Mesenchymal stem cell (in vitro differentiated cells and primary cell): ENCODE results near the gene GRIK4.

Source experiments
- DNase-seq: peaks from one replicate; pipeline ENCODE4 v3.0.0-alpha.2; 2013
- H2AFZ ChIP-seq: one replicate; pipeline ENCODE4 v1.6.1; 2013; ENCODE audit warnings: low read depth, mild to moderate bottlenecking, control low read depth, inconsistent platforms, low read length, moderate library complexity
- H2AK5ac ChIP-seq: 2 replicates; pipeline ENCODE4 v1.6.1; 2013; ENCODE audit warnings: low read length, moderate library complexity, mild to moderate bottlenecking, inconsistent platforms; ENCODE audit not compliant: severe bottlenecking
- H2BK120ac ChIP-seq: one replicate; pipeline ENCODE4 v1.6.1; 2013; ENCODE audit warnings: low read depth, mild to moderate bottlenecking, inconsistent platforms, low read length, moderate library complexity
- H2BK12ac ChIP-seq, 2 experiments: one replicate each; pipeline ENCODE4 v1.6.1; 2013; ENCODE audit warnings: inconsistent platforms in 2 of 2, low read length in 2 of 2, mild to moderate bottlenecking in 2 of 2, moderate library complexity in 2 of 2, control low read depth in 1 of 2
- H2BK15ac ChIP-seq: one replicate; pipeline ENCODE4 v1.6.1; 2013; ENCODE audit warnings: mild to moderate bottlenecking, low read depth, inconsistent platforms; ENCODE audit not compliant: poor library complexity, severe bottlenecking
- H2BK5ac ChIP-seq: 2 replicates; pipeline ENCODE4 v1.6.1; 2013; ENCODE audit warnings: low read depth, mild to moderate bottlenecking, low read length, control low read depth, inconsistent platforms; ENCODE audit not compliant: poor library complexity, severe bottlenecking
- H3K14ac ChIP-seq, 2 experiments: one replicate each; pipeline ENCODE4 v1.6.1; 2013; ENCODE audit warnings: inconsistent platforms in 2 of 2, low read length in 2 of 2, control low read depth in 1 of 2, mild to moderate bottlenecking in 1 of 2, moderate library complexity in 1 of 2
- H3K18ac ChIP-seq, 2 experiments: one replicate each; pipeline ENCODE4 v1.6.1; 2013; ENCODE audit warnings: inconsistent platforms in 2 of 2, low read length in 2 of 2, control low read depth in 1 of 2, low read depth in 1 of 2, mild to moderate bottlenecking in 1 of 2
- H3K23ac ChIP-seq, 2 experiments: one replicate each; pipeline ENCODE4 v1.6.1; 2013; ENCODE audit warnings: inconsistent platforms in 2 of 2, low read length in 2 of 2, mild to moderate bottlenecking in 2 of 2, moderate library complexity in 2 of 2, control low read depth in 1 of 2
- H3K27ac ChIP-seq: 2 replicates; pipeline ENCODE4 v1.5.1; 2013; ENCODE audit warnings: mild to moderate bottlenecking, moderate library complexity, low read length, control low read depth, inconsistent platforms; ENCODE audit not compliant: poor library complexity, severe bottlenecking
- H3K27me3 ChIP-seq, 2 experiments: 2 replicates each; pipeline versions ENCODE4 v1.6.1 to v1.7.0; 2013; ENCODE audit warnings: low read length in 2 of 2, mild to moderate bottlenecking in 2 of 2, moderate library complexity in 2 of 2, control low read depth in 1 of 2, inconsistent platforms in 1 of 2; ENCODE audit not compliant: control insufficient read depth in 1 of 2, insufficient read depth in 1 of 2
- H3K36me3 ChIP-seq, 2 experiments: 2 replicates each; pipeline versions ENCODE4 v1.6.1 to v1.7.0; 2013; ENCODE audit warnings: low read length in 2 of 2, control low read depth in 1 of 2, inconsistent platforms in 1 of 2, low read depth in 1 of 2, mild to moderate bottlenecking in 1 of 2; ENCODE audit not compliant: insufficient read depth in 2 of 2, control insufficient read depth in 1 of 2
- H3K4ac ChIP-seq, 2 experiments: one replicate each; pipeline ENCODE4 v1.6.1; 2013; ENCODE audit warnings: inconsistent platforms in 2 of 2, low read length in 2 of 2, mild to moderate bottlenecking in 2 of 2, moderate library complexity in 2 of 2, control low read depth in 1 of 2, low read depth in 1 of 2
- H3K4me1 ChIP-seq: 2 replicates; pipeline ENCODE4 v1.6.1; 2013; ENCODE audit warnings: low read depth, low read length, control low read depth; ENCODE audit not compliant: control insufficient read depth, insufficient read depth
- H3K4me2 ChIP-seq: 2 replicates; pipeline ENCODE4 v1.6.1; 2013; ENCODE audit warnings: low read length, mild to moderate bottlenecking, inconsistent platforms; ENCODE audit not compliant: poor library complexity, severe bottlenecking
- H3K4me3 ChIP-seq, 2 experiments: 2 replicates each; pipeline versions ENCODE4 v1.5.1 to v1.7.0; 2013; ENCODE audit warnings: low read length in 2 of 2, mild to moderate bottlenecking in 2 of 2, control low read depth in 1 of 2, low read depth in 1 of 2; ENCODE audit not compliant: insufficient read depth in 1 of 2
- H3K79me1 ChIP-seq: replicated peaks from 2 replicates; pipeline ENCODE4 v1.6.1; 2013; ENCODE audit warnings: mild to moderate bottlenecking, control low read depth, low read length, inconsistent platforms; ENCODE audit not compliant: poor library complexity, severe bottlenecking
- H3K9ac ChIP-seq: 2 replicates; pipeline ENCODE4 v1.7.0; 2013; ENCODE audit warnings: mild to moderate bottlenecking, low read length, moderate library complexity
- H3K9me3 ChIP-seq: 2 replicates; pipeline ENCODE4 v1.7.0; 2013; ENCODE audit warnings: mild to moderate bottlenecking, low read length; ENCODE audit not compliant: control insufficient read depth
- H4K8ac ChIP-seq: one replicate; pipeline ENCODE4 v1.6.1; 2013; ENCODE audit warnings: inconsistent platforms, mild to moderate bottlenecking, low read length, moderate library complexity
- H4K91ac ChIP-seq: one replicate; pipeline ENCODE4 v1.6.1; 2013; ENCODE audit warnings: mild to moderate bottlenecking, low read length, inconsistent platforms
- WGBS: methylation state at CpG from one replicate; pipeline ENCODE4 v1.1.7; 2013; ENCODE audit warnings: mixed read lengths; 5-methylcytosine and 5-hydroxymethylcytosine counted together

GRIK4 gene

GRCh38 chr11:120610111-120610510 is 98.6 kb downstream of the GRIK4 start:
- Histone ChIP-seq H2BK15ac (no peak overlapping the region), H3K9ac (no peak overlapping the region), H3K4me2 (no peak overlapping the region), H3K4me1 (peaks cover 6% of the 10 kb centered on the region), H3K27me3 (peaks cover 15 to 18% of the 10 kb centered on the region in 2 experiments), H2AK5ac (no peak overlapping the region), H3K36me3 (no peaks in the 10 kb centered on the region), H4K8ac (no peak overlapping the region), H3K23ac (no peak overlapping the region), H2BK120ac (no peak overlapping the region), H3K4me3 (no peak overlapping the region), H3K14ac (no peak overlapping the region), H3K79me1 (no peaks in the 10 kb centered on the region), H2BK12ac (no peak overlapping the region), H3K27ac (no peak overlapping the region), H4K91ac (no peak overlapping the region), H2BK5ac (no peak overlapping the region), H3K4ac (no peak overlapping the region), H2AFZ (no peak overlapping the region), H3K9me3 (no peaks in the 10 kb centered on the region), H3K18ac (no peak overlapping the region)
- WGBS: 79% methylated on average over 7 of the region's 8 CpGs
- no peak for DNase-seq

DNA sequence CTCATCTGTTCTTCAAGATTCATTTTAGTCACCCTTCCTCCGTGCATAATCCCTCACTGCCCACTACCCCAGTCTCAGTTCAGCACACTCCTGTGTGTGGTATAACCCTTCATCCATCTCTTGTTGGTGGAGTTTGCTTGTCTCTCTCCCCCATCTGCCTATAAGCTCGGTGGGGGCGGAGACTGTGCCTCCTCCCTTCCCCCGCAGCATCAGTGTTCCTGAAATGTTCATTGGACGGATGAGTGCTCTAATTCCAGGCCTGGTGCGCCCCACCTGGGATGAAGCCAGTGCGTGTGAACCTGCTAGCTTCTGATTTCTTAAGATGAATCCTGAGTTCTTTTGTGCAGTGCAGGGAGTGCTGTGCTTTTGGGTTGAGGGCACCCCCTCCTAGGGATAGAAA is 100.0 kb downstream of the GRIK4 start:
- Histone ChIP-seq H3K4ac (no peak overlapping the region), H3K36me3 (no peaks in the 10 kb centered on the region), H2BK15ac (no peak overlapping the region), H3K4me1 (peaks cover 6% of the 10 kb centered on the region), H3K9me3 (no peaks in the 10 kb centered on the region), H4K8ac (no peak overlapping the region), H4K91ac (no peak overlapping the region), H2AFZ (no peak overlapping the region), H2BK12ac (no peak overlapping the region), H2BK120ac (no peak overlapping the region), H3K27me3 (peaks cover 7 to 19% of the 10 kb centered on the region in 2 experiments), H3K79me1 (no peaks in the 10 kb centered on the region), H3K4me2 (no peak overlapping the region), H3K23ac (no peak overlapping the region), H3K18ac (no peak overlapping the region), H3K14ac (no peak overlapping the region), H2BK5ac (no peak overlapping the region), H2AK5ac (no peak overlapping the region), H3K27ac (no peak overlapping the region), H3K4me3 (no peak overlapping the region), H3K9ac (no peak overlapping the region)
- 82% methylated on average over 7 of the region's 7 CpGs for WGBS
- no peak for DNase-seq

- H3K9me3 ChIP-seq: peaks cover 4% of the 10 kb centered on the region
- H2BK120ac ChIP-seq: no peak overlapping the region
- H3K27ac ChIP-seq: no peak overlapping the region
- H3K36me3 ChIP-seq: no peaks in the 10 kb centered on the region
- H3K9ac ChIP-seq: peak overlapping the region; percentile 8
- 57% methylated on average over 8 of the region's 8 CpGs for WGBS
- peaks cover 6% of the 10 kb centered on the region for H3K4me1 ChIP-seq
- H3K4me2 ChIP-seq: no peak overlapping the region
- peak overlapping the region in 1 of 2 experiments; percentile 61 for H3K14ac ChIP-seq
- H3K79me1 ChIP-seq: no peaks in the 10 kb centered on the region
- H4K91ac ChIP-seq: no peak overlapping the region
- peak overlapping the region in 1 of 2 experiments; percentile 53 for H3K18ac ChIP-seq
- H3K4me3 ChIP-seq: no peak overlapping the region
- H3K27me3 ChIP-seq: peaks cover under 1 to 12% of the 10 kb centered on the region in 2 experiments
- peak overlapping the region in 1 of 2 experiments; percentile 66 for H2BK12ac ChIP-seq
- H2BK15ac ChIP-seq: no peak overlapping the region
- no peak overlapping the region for H3K4ac ChIP-seq
- H3K23ac ChIP-seq: no peak overlapping the region
- H2AK5ac ChIP-seq: no peak overlapping the region
- no peak overlapping the region for H2BK5ac ChIP-seq
- no peak overlapping the region for H2AFZ ChIP-seq
- peak; percentile 76 for DNase-seq
- H4K8ac ChIP-seq: no peak overlapping the region
Observed at GRCh38 chr11:120612513-120613263, 101.1 kb downstream of the GRIK4 start.

- Histone ChIP-seq H3K36me3 (no peaks in the 10 kb centered on the region), H2BK12ac (no peak overlapping the region), H2BK5ac (no peak overlapping the region), H3K27me3 (peaks cover 0 to 8% of the 10 kb centered on the region in 2 experiments), H4K8ac (no peak overlapping the region), H3K4me3 (no peak overlapping the region), H2AFZ (no peak overlapping the region), H3K4me1 (peaks cover 6% of the 10 kb centered on the region), H2BK15ac (no peak overlapping the region), H2BK120ac (no peak overlapping the region), H3K27ac (no peak overlapping the region), H3K9ac (peak overlapping the region; percentile 8), H3K18ac (no peak overlapping the region), H3K9me3 (peaks cover 12% of the 10 kb centered on the region), H4K91ac (no peak overlapping the region), H3K23ac (peak overlapping the region in 1 of 2 experiments; percentile 15), H3K4me2 (no peak overlapping the region), H3K79me1 (no peaks in the 10 kb centered on the region), H3K14ac (peak overlapping the region in 1 of 2 experiments; percentile 51), H3K4ac (no peak overlapping the region), H2AK5ac (no peak overlapping the region)
- no peak for DNase-seq
- 82% methylated on average over 6 of the region's 6 CpGs for WGBS
Observed at GRCh38 chr11:120613264-120614226, 102.0 kb downstream of the GRIK4 start.
